Medulla oblongata (tissue), 1 donor: Measurements from ENCODE around the gene JARID2.

Experiments
- DNase-seq: peaks from one replicate; pipeline ENCODE4 v3.0.0-alpha.2; 2015; ENCODE audit errors: extremely low spot score

The JARID2 gene

GRCh38 chr6:15562977-15563376 is 317.1 kb downstream of the JARID2 start:
- no peak for DNase-seq

DNA sequence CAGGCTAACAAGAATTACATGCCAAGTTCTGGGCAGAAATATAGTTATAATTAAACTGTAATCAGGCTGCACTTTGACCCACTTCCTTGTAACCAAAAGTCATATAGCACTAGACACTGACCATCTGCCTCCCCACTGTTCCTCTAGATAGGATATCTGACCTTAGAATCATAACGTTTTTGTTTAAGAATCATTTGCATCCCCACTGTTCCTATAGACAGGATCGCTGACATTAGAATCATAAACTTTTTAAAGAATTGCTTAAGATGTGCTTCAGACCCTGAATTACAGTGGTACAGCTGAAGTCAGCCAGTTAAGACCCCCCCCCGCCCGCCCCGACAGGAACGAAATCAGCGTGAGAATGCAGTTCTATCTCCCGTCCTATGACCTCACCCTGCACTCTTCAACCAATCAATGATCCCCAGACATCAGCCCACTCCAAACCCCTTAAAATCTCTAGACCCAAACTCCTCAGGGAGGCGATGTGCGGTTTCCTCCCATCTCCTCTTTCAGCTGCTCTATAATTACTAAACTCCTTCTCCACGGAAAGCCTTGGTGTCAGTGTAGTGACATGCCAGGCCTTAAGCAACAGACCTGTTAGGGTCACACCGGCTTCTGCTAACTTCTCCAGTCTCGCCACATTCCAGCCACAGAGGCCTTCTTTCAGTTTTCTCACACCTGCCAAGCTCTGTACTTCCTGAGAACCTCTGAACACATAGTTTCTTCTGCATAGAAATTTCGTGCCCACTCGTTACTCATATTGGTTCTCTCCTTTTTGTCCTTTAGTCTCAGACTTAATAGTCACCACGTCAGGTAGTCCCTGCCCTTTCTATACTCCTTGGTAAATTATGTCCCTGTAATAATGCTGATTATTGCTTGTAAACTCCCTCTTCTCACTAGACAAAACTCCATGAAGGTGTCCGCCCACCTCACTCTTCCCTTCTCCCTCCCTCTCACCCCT is 323.4 kb downstream of the JARID2 start:
- DNase-seq: no peak

DNA sequence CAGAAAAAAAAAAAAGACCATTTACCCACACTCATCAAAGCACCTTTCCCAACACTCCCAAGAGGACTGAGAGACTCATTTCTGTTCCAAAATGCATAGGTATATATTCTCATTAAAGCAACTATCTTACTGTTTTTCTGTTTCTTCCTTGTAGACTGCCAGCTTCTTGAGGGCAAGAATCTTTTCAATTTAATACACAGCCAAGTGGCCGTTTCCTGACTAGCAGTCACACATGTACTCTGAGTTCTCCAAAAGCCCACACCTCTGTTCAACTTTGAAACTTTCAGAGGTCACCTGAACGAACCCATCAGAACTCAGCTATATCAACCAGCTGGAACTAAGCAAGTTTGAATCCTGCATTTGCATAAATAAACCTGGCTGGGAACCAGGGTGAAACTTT is 324.3 kb downstream of the JARID2 start:
- DNase-seq: no peak
